Measurements from ENCODE around the gene ETNK2.
A peak's percentile ranks its signal among the peaks of the same experiment; 100 is the strongest.

The ETNK2 gene

GRCh38 chr1:204153667-204154066 lies 1.8 kb upstream of the ETNK2 start:
- no peak overlapping the region for H2AFZ ChIP-seq (ENCODE audit: low read depth, low read length)
- DNase-seq: no peak
- no peak overlapping the region for H2BK5ac ChIP-seq (ENCODE audit: low read depth, low read length, poor library complexity, severe bottlenecking)
- H2AK5ac ChIP-seq (ENCODE audit: low read length, severe bottlenecking): no peak overlapping the region
- H3K27me3 ChIP-seq (ENCODE audit: control insufficient read depth in 1 of 2, insufficient read depth in 1 of 2, low read length in 2 of 2): peaks cover 27 to 75% of the 10 kb centered on the region in 2 experiments
- H3K18ac ChIP-seq (ENCODE audit: low read depth in 1 of 2, low read length in 2 of 2): no peak overlapping the region
- H3K9ac ChIP-seq (ENCODE audit: low read length): no peak overlapping the region
- H2BK15ac ChIP-seq (ENCODE audit: low read depth, poor library complexity, severe bottlenecking): no peak overlapping the region
- no peaks in the 10 kb centered on the region for H3K9me3 ChIP-seq (ENCODE audit: control insufficient read depth, low read length)
- WGBS: 84% methylated on average over 5 of the region's 5 CpGs
- no peak overlapping the region for H3K27ac ChIP-seq (ENCODE audit: low read length, poor library complexity, severe bottlenecking)
- no peak overlapping the region for H3K4me2 ChIP-seq (ENCODE audit: low read length, poor library complexity, severe bottlenecking)
- no peak overlapping the region for H2BK120ac ChIP-seq (ENCODE audit: low read depth, low read length)
- H3K36me3 ChIP-seq (ENCODE audit: control insufficient read depth in 1 of 2, insufficient read depth in 2 of 2, low read depth in 1 of 2, low read length in 2 of 2): no peaks in the 10 kb centered on the region
- H3K4me1 ChIP-seq (ENCODE audit: control insufficient read depth, insufficient read depth, low read depth, low read length): peaks cover 17% of the 10 kb centered on the region
- no peak overlapping the region for H3K14ac ChIP-seq (ENCODE audit: low read length in 2 of 2)
- no peak overlapping the region for H3K23ac ChIP-seq (ENCODE audit: low read length in 2 of 2)
- H3K4me3 ChIP-seq (ENCODE audit: insufficient read depth in 1 of 2, low read depth in 1 of 2, low read length in 2 of 2): no peak overlapping the region
- no peak overlapping the region for H3K4ac ChIP-seq (ENCODE audit: low read depth in 1 of 2, low read length in 2 of 2)
- H4K91ac ChIP-seq (ENCODE audit: low read length): no peak overlapping the region
- no peak overlapping the region for H2BK12ac ChIP-seq (ENCODE audit: low read length in 2 of 2)
- H4K8ac ChIP-seq (ENCODE audit: low read length): no peak overlapping the region
- H3K79me1 ChIP-seq (replicated peaks; ENCODE audit: low read length, poor library complexity, severe bottlenecking): no peaks in the 10 kb centered on the region

GRCh38 chr1:204152310-204153044 lies 633 bp upstream of the ETNK2 start:
- Histone ChIP-seq H2BK15ac (ENCODE audit: low read depth, poor library complexity, severe bottlenecking) (peak overlapping the region; percentile 19), H2BK120ac (ENCODE audit: low read depth, low read length) (peak overlapping the region; percentile 19), H2AFZ (ENCODE audit: low read depth, low read length) (peak overlapping the region; percentile 60), H3K36me3 (ENCODE audit: control insufficient read depth in 1 of 2, insufficient read depth in 2 of 2, low read depth in 1 of 2, low read length in 2 of 2) (no peaks in the 10 kb centered on the region), H2BK5ac (ENCODE audit: low read depth, low read length, poor library complexity, severe bottlenecking) (no peak overlapping the region), H3K4ac (ENCODE audit: low read depth in 1 of 2, low read length in 2 of 2) (peak overlapping the region; percentile 17 to 48), H3K79me1 (replicated peaks; ENCODE audit: low read length, poor library complexity, severe bottlenecking) (no peaks in the 10 kb centered on the region), H2BK12ac (ENCODE audit: low read length in 2 of 2) (no peak overlapping the region), H4K91ac (ENCODE audit: low read length) (peak overlapping the region; percentile 1), H3K18ac (ENCODE audit: low read depth in 1 of 2, low read length in 2 of 2) (peak overlapping the region in 1 of 2 experiments; percentile 74), H3K4me3 (ENCODE audit: insufficient read depth in 1 of 2, low read depth in 1 of 2, low read length in 2 of 2) (peak overlapping the region; percentile 49 to 71), H3K9ac (ENCODE audit: low read length) (peak overlapping the region; percentile 45), H3K27ac (ENCODE audit: low read length, poor library complexity, severe bottlenecking) (no peak overlapping the region), H3K23ac (ENCODE audit: low read length in 2 of 2) (peak overlapping the region in 1 of 2 experiments; percentile 54), H4K8ac (ENCODE audit: low read length) (peak overlapping the region; percentile 41), H3K4me2 (ENCODE audit: low read length, poor library complexity, severe bottlenecking) (peak overlapping the region; percentile 89), H2AK5ac (ENCODE audit: low read length, severe bottlenecking) (no peak overlapping the region), H3K27me3 (ENCODE audit: control insufficient read depth in 1 of 2, insufficient read depth in 1 of 2, low read length in 2 of 2) (peaks cover 26 to 72% of the 10 kb centered on the region in 2 experiments), H3K14ac (ENCODE audit: low read length in 2 of 2) (no peak overlapping the region), H3K9me3 (ENCODE audit: control insufficient read depth, low read length) (no peaks in the 10 kb centered on the region), H3K4me1 (ENCODE audit: control insufficient read depth, insufficient read depth, low read depth, low read length) (peaks cover 17% of the 10 kb centered on the region)
- no peak for DNase-seq
- WGBS: 55% methylated on average over 17 of the region's 25 CpGs

GRCh38 chr1:204150702-204151551 lies 917 bp downstream of the ETNK2 start:
- peaks cover 0 to under 1% of the 10 kb centered on the region in 2 experiments for H3K36me3 ChIP-seq (ENCODE audit: control insufficient read depth in 1 of 2, insufficient read depth in 2 of 2, low read depth in 1 of 2, low read length in 2 of 2)
- H2AK5ac ChIP-seq (ENCODE audit: low read length, severe bottlenecking): no peak overlapping the region
- H3K27me3 ChIP-seq (ENCODE audit: control insufficient read depth in 1 of 2, insufficient read depth in 1 of 2, low read length in 2 of 2): peaks cover 10 to 65% of the 10 kb centered on the region in 2 experiments
- H3K14ac ChIP-seq (ENCODE audit: low read length in 2 of 2): no peak overlapping the region
- peak overlapping the region; percentile 35 for H4K91ac ChIP-seq (ENCODE audit: low read length)
- DNase-seq: peak; percentile 8
- H2AFZ ChIP-seq (ENCODE audit: low read depth, low read length): peak overlapping the region; percentile 58
- H3K79me1 ChIP-seq (replicated peaks; ENCODE audit: low read length, poor library complexity, severe bottlenecking): no peaks in the 10 kb centered on the region
- peak overlapping the region in 1 of 2 experiments; percentile 18 for H3K23ac ChIP-seq (ENCODE audit: low read length in 2 of 2)
- H3K9me3 ChIP-seq (ENCODE audit: control insufficient read depth, low read length): no peaks in the 10 kb centered on the region
- 32% methylated on average over 25 of the region's 33 CpGs for WGBS
- no peak overlapping the region for H3K27ac ChIP-seq (ENCODE audit: low read length, poor library complexity, severe bottlenecking)
- H2BK15ac ChIP-seq (ENCODE audit: low read depth, poor library complexity, severe bottlenecking): peak overlapping the region; percentile 89
- H2BK5ac ChIP-seq (ENCODE audit: low read depth, low read length, poor library complexity, severe bottlenecking): no peak overlapping the region
- peak overlapping the region; percentile 53 for H3K9ac ChIP-seq (ENCODE audit: low read length)
- H3K4ac ChIP-seq (ENCODE audit: low read depth in 1 of 2, low read length in 2 of 2): no peak overlapping the region
- no peak overlapping the region for H3K18ac ChIP-seq (ENCODE audit: low read depth in 1 of 2, low read length in 2 of 2)
- peak overlapping the region in 1 of 2 experiments; percentile 18 for H2BK12ac ChIP-seq (ENCODE audit: low read length in 2 of 2)
- peak overlapping the region; percentile 71 to 75 for H3K4me3 ChIP-seq (ENCODE audit: insufficient read depth in 1 of 2, low read depth in 1 of 2, low read length in 2 of 2)
- H3K4me1 ChIP-seq (ENCODE audit: control insufficient read depth, insufficient read depth, low read depth, low read length): peaks cover 17% of the 10 kb centered on the region
- H3K4me2 ChIP-seq (ENCODE audit: low read length, poor library complexity, severe bottlenecking): peak overlapping the region; percentile 89
- peak overlapping the region; percentile 9 for H4K8ac ChIP-seq (ENCODE audit: low read length)
- no peak overlapping the region for H2BK120ac ChIP-seq (ENCODE audit: low read depth, low read length)
